NCI-H1436 (cell line): ENCODE data around the gene TTLL4.

Experiments
- DNase-seq: peaks from one replicate; lab custom pipeline; 2025; lab: John Stamatoyannopoulos, UW

Gene TTLL4

GRCh38 chr2:218783688-218784087 is 73.1 kb downstream of the TTLL4 start:
- no peak for DNase-seq

- DNase-seq = no peak
Observed at GRCh38 chr2:218785103-218785502, 74.5 kb downstream of the TTLL4 start.

- no peak for DNase-seq
Observed at GRCh38 chr2:218786133-218786532, 75.5 kb downstream of the TTLL4 start.

GRCh38 chr2:218788529-218789255 is 78.1 kb downstream of the TTLL4 start:
- DNase-seq = no peak

GRCh38 chr2:218792433-218792832 is 81.8 kb downstream of the TTLL4 start:
- DNase-seq = no peak

GRCh38 chr2:218796691-218797090 is 86.1 kb downstream of the TTLL4 start:
- DNase-seq = no peak

GRCh38 chr2:218798767-218799504 is 88.3 kb downstream of the TTLL4 start:
- DNase-seq = no peak

- DNase-seq = no peak
Observed at GRCh38 chr2:218799990-218800389, 89.4 kb downstream of the TTLL4 start.

- DNase-seq = no peak
Observed at GRCh38 chr2:218802386-218802994, 91.9 kb downstream of the TTLL4 start.

GRCh38 chr2:218804817-218805216 is 94.2 kb downstream of the TTLL4 start:
- no peak for DNase-seq
